GM23248 (cell line): Measurements from ENCODE around the gene RASGEF1C. TPM values are rescaled to one million over a fixed set of nuclear protein-coding genes. Genes with fewer than 3 reads are reported as not detected.

Source experiments
- DNase-seq: peaks from one replicate; pipeline ENCODE4 v3.0.0-alpha.2; 2015
- H2AFZ ChIP-seq: fragments of 200-600 bp; sonication (generic); 2 replicates; pipeline ENCODE4 v1.6.1; 2016; ENCODE audit warnings: antibody characterized with exemption
- H3F3A ChIP-seq: fragments of 200-600 bp; sonication (generic); 2 replicates; pipeline ENCODE4 v1.6.1; 2016; ENCODE audit warnings: mild to moderate bottlenecking, antibody characterized with exemption, mixed run types; ENCODE audit not compliant: insufficient read depth
- H3K27ac ChIP-seq: fragments of 200-600 bp; sonication (generic); 2 replicates; pipeline ENCODE4 v1.5.1; 2016; ENCODE audit warnings: mild to moderate bottlenecking
- H3K27me3 ChIP-seq: fragments of 200-600 bp; sonication (generic); replicated peaks from 2 replicates; pipeline ENCODE4 v1.6.1; 2016; ENCODE audit warnings: mild to moderate bottlenecking; ENCODE audit not compliant: insufficient read depth
- H3K36me3 ChIP-seq: fragments of 200-600 bp; sonication (generic); 2 replicates; pipeline ENCODE4 v1.6.1; 2016; ENCODE audit warnings: low read depth, mild to moderate bottlenecking
- H3K4me1 ChIP-seq: fragments of 200-600 bp; sonication (generic); 2 replicates; pipeline ENCODE4 v1.6.1; 2016; ENCODE audit warnings: mild to moderate bottlenecking; ENCODE audit not compliant: insufficient read depth
- H3K4me2 ChIP-seq: fragments of 200-600 bp; sonication (generic); one replicate; pipeline ENCODE4 v1.6.1; 2016; ENCODE audit warnings: mild to moderate bottlenecking; ENCODE audit not compliant: unreplicated experiment
- H3K4me3 ChIP-seq: fragments of 200-600 bp; sonication (generic); 2 replicates; pipeline ENCODE4 v1.5.1; 2016; ENCODE audit warnings: mild to moderate bottlenecking
- H3K79me2 ChIP-seq: fragments of 200-600 bp; sonication (generic); 2 replicates; pipeline ENCODE4 v1.6.1; 2016; ENCODE audit warnings: mild to moderate bottlenecking; ENCODE audit not compliant: insufficient read depth
- H3K9ac ChIP-seq: fragments of 200-600 bp; sonication (generic); 2 replicates; pipeline ENCODE4 v1.6.1; 2016; ENCODE audit warnings: mild to moderate bottlenecking
- H3K9me2 ChIP-seq: fragments of 200-600 bp; sonication (generic); 2 replicates; pipeline ENCODE4 v1.6.1; 2016; ENCODE audit warnings: mixed run types, mild to moderate bottlenecking, moderate library complexity; ENCODE audit not compliant: insufficient read depth
- H3K9me3 ChIP-seq: fragments of 200-600 bp; sonication (generic); one replicate; pipeline ENCODE4 v1.6.1; 2017; ENCODE audit warnings: low read depth
- H4K20me1 ChIP-seq: fragments of 200-600 bp; sonication (generic); 2 replicates; pipeline ENCODE4 v1.6.0; 2016; ENCODE audit not compliant: insufficient read depth
- EZH2 ChIP-seq: fragments of 200-600 bp; sonication (generic); IDR thresholded peaks from 2 replicates; pipeline ENCODE4 v1.6.1; 2018; ENCODE audit warnings: antibody characterized with exemption, mild to moderate bottlenecking; ENCODE audit not compliant: insufficient read depth, poor library complexity, severe bottlenecking
- EZH2phosphoT487 ChIP-seq: fragments of 200-600 bp; sonication (generic); IDR thresholded peaks from 2 replicates; pipeline ENCODE4 v1.6.1; 2018; ENCODE audit warnings: antibody characterized with exemption, moderate library complexity, mild to moderate bottlenecking, low read depth; ENCODE audit not compliant: insufficient read depth
- WGBS, 2 experiments: methylation state at CpG; one replicate each; pipeline ENCODE4 v1.1.6; 2015 to 2017; ENCODE audit warnings: low lambda C conversion rate in 2 of 2, low coverage in 1 of 2; ENCODE audit errors: missing lambda C conversion rate in 2 of 2; 5-methylcytosine and 5-hydroxymethylcytosine counted together
- in situ Hi-C: fragments of 300-500 bp; cut with MboI; formaldehyde crosslinking; loops from 2 replicates; pipeline ENCODE4 v1.15.0; 2020
- polyA plus RNA-seq: library from polyadenylated mRNA; unstranded; fragments of >200 nt; fragmentation: Nextera tagmentation; extraction: Ambion mirVana; gene quantifications from 2 replicates; pipeline ENCODE4 v1.2.1, GENCODE V29; 2016
- total RNA-seq: library from RNA; depleted of rRNA; stranded (reverse); fragments of >200 nt; shearing (Covaris generic); gene quantifications from 2 replicates; pipeline ENCODE4 v1.2.3, GENCODE V29; 2014

RASGEF1C gene
- total and polyA plus RNA-seq, 2 experiments from 2014 or later: not detected

GRCh38 chr5:180133551-180133950 lies 75.5 kb downstream of the RASGEF1C start:
- in situ Hi-C loops: loop anchor here (25.0 kb wide), 1 partner anchor 904 kb away; the partner anchor contains the start of gene BTNL9
- WGBS, 2 experiments: 70 to 77% methylated on average over 4 of the region's 4 CpGs
- DNase-seq: no peak

GRCh38 chr5:180133060-180133459 lies 76.0 kb downstream of the RASGEF1C start:
- H3K27me3 ChIP-seq: peaks cover 6% of the 10 kb centered on the region; the same call in 1 of the 2 replicates
- no peak overlapping the region for H3K4me3 ChIP-seq
- H3K27ac ChIP-seq: no peak overlapping the region
- H3K9me2 ChIP-seq: no peaks in the 10 kb centered on the region
- no peaks in the 10 kb centered on the region for H3K36me3 ChIP-seq
- in situ Hi-C loops: loop anchor here (25.0 kb wide), 1 partner anchor 904 kb away; the partner anchor contains the start of gene BTNL9
- TF ChIP-seq EZH2 (no peak), EZH2phosphoT487 (no peak)
- no peaks in the 10 kb centered on the region for H4K20me1 ChIP-seq
- H3K9me3 ChIP-seq: no peaks in the 10 kb centered on the region
- H2AFZ ChIP-seq: no peak overlapping the region
- no peak overlapping the region for H3K9ac ChIP-seq
- peaks cover 10% of the 10 kb centered on the region for H3K4me1 ChIP-seq
- H3K4me2 ChIP-seq: no peak overlapping the region
- no peak for DNase-seq
- H3F3A ChIP-seq: no peaks in the 10 kb centered on the region
- WGBS, 2 experiments: 69 to 71% methylated on average over 7 to 9 of the region's 9 CpGs
- H3K79me2 ChIP-seq: no peaks in the 10 kb centered on the region

More at GRCh38 chr5:180133551-180133950, 75.5 kb downstream of the RASGEF1C start:
- H3K9me2 ChIP-seq: no peaks in the 10 kb centered on the region
- H3K9ac ChIP-seq: no peak overlapping the region
- no peaks in the 10 kb centered on the region for H3F3A ChIP-seq
- peaks cover 7% of the 10 kb centered on the region; the same call in 1 of the 2 replicates for H3K27me3 ChIP-seq
- no peaks in the 10 kb centered on the region for H3K36me3 ChIP-seq
- H3K79me2 ChIP-seq: no peaks in the 10 kb centered on the region
- no peak overlapping the region for H3K4me3 ChIP-seq
- H2AFZ ChIP-seq: no peak overlapping the region
- no peak overlapping the region for H3K27ac ChIP-seq
- H3K9me3 ChIP-seq: no peaks in the 10 kb centered on the region
- no peaks in the 10 kb centered on the region for H4K20me1 ChIP-seq
- TF ChIP-seq EZH2phosphoT487 (no peak), EZH2 (no peak)
- no peak overlapping the region for H3K4me2 ChIP-seq
- H3K4me1 ChIP-seq: peaks cover 10% of the 10 kb centered on the region

- Histone ChIP-seq H3K27me3 (0 out of 2 replicates have a peak, but pooled peaks cover 2% of the 10 kb centered on the region), H3K4me1 (peaks cover 10% of the 10 kb centered on the region), H3K9me3 (no peaks in the 10 kb centered on the region), H3K79me2 (no peaks in the 10 kb centered on the region), H3K4me2 (no peak overlapping the region), H3K4me3 (no peak overlapping the region), H3K36me3 (no peaks in the 10 kb centered on the region), H2AFZ (no peak overlapping the region), H4K20me1 (no peaks in the 10 kb centered on the region), H3K9ac (no peak overlapping the region), H3K9me2 (no peaks in the 10 kb centered on the region), H3F3A (no peaks in the 10 kb centered on the region), H3K27ac (no peak overlapping the region)
- no peak for DNase-seq
- WGBS, 2 experiments: 68 to 73% methylated on average over 24 to 26 of the region's 26 CpGs
- in situ Hi-C loops: loop anchor here (25.0 kb wide), 1 partner anchor 906 kb away; the partner anchor contains the start of gene BTNL9
- TF ChIP-seq EZH2 (no peak), EZH2phosphoT487 (no peak)
Measured at GRCh38 chr5:180130876-180131740, 77.9 kb downstream of the RASGEF1C start.

- Histone ChIP-seq H3K4me2 (no peak overlapping the region), H3F3A (no peaks in the 10 kb centered on the region), H2AFZ (no peak overlapping the region), H4K20me1 (no peaks in the 10 kb centered on the region), H3K79me2 (no peaks in the 10 kb centered on the region), H3K4me1 (peaks cover 7% of the 10 kb centered on the region), H3K27ac (no peak overlapping the region), H3K4me3 (no peak overlapping the region), H3K9me2 (no peaks in the 10 kb centered on the region), H3K36me3 (no peaks in the 10 kb centered on the region), H3K27me3 (0 out of 2 replicates have a peak, but pooled peaks cover 2% of the 10 kb centered on the region), H3K9me3 (no peaks in the 10 kb centered on the region), H3K9ac (no peak overlapping the region)
- DNase-seq: no peak
- in situ Hi-C loops: loop anchor here (25.0 kb wide), 1 partner anchor 907 kb away; the partner anchor contains the start of gene BTNL9
- WGBS, 2 experiments: 65 to 66% methylated on average over 16 of the region's 16 CpGs
- no peak for TF ChIP-seq EZH2phosphoT487
- TF ChIP-seq EZH2: no peak
Measured at GRCh38 chr5:180130291-180130869, 78.6 kb downstream of the RASGEF1C start.
